Gastroesophageal sphincter (tissue), 4 donors: ENCODE results near the gene VANGL2. TPM values are rescaled to one million over a fixed set of nuclear protein-coding genes. Genes with fewer than 3 reads are reported as not detected.

Experiments used
- ATAC-seq: fragments of 150-250 bp; one replicate; pipeline ENCODE4 v1.9.1; 2016; ENCODE audit warnings: mild to moderate bottlenecking, moderate library complexity
- H3K27ac ChIP-seq, 4 donors: fragments of 200-600 bp; sonication (generic) in 3 of 4; 1 replicate in 3 of 4; 2 replicates in 1 of 4; pipeline ENCODE4 v1.5.1; 2016 to 2019
- H3K27me3 ChIP-seq: fragments of 200-600 bp; sonication (generic); one replicate; pipeline ENCODE4 v1.5.1; 2019
- H3K36me3 ChIP-seq, 2 donors: fragments of 200-600 bp; sonication (generic); one replicate each; pipeline ENCODE4 v1.5.1; 2019; ENCODE audit warnings: control low read depth in 1 of 2
- H3K4me1 ChIP-seq, 3 donors: fragments of 200-600 bp; sonication (generic); 1 replicate in 2 of 3; 2 replicates in 1 of 3; pipeline ENCODE4 v1.5.1; 2016 to 2019; ENCODE audit warnings: control low read depth in 2 of 3
- H3K4me3 ChIP-seq, 2 donors: fragments of 200-600 bp; sonication (generic); one replicate each; pipeline ENCODE4 v1.5.1; 2019; ENCODE audit warnings: mild to moderate bottlenecking in 1 of 2, moderate library complexity in 1 of 2
- H3K9me3 ChIP-seq, 3 donors: fragments of 200-600 bp; sonication (generic); one replicate each; pipeline ENCODE4 v1.5.1; 2017 to 2019; ENCODE audit warnings: control low read depth in 2 of 3
- CTCF ChIP-seq, 4 experiments: fragments of 200-600 bp in 2 of 4; fragments of 450-650 bp in 2 of 4; sonication (generic) in 1 of 4; IDR thresholded peaks; one replicate each; pipeline ENCODE4 v1.5.1; 2017 to 2019; ENCODE audit warnings: antibody characterized with exemption in 4 of 4, mild to moderate bottlenecking in 2 of 4, moderate library complexity in 2 of 4
- EP300 ChIP-seq: sonication (generic); formaldehyde crosslinking; IDR thresholded peaks from one replicate; pipeline ENCODE4 v1.6.1; 2017; ENCODE audit warnings: antibody characterized with exemption, mild to moderate bottlenecking
- POLR2A ChIP-seq, 2 donors: fragments of 450-650 bp; IDR thresholded peaks; one replicate each; pipeline ENCODE4 v1.6.1; 2017; ENCODE audit warnings: antibody characterized with exemption in 2 of 2, mild to moderate bottlenecking in 2 of 2, moderate library complexity in 1 of 2
- POLR2AphosphoS5 ChIP-seq: sonication (generic); formaldehyde crosslinking; IDR thresholded peaks from one replicate; pipeline ENCODE4 v1.6.1; 2017; ENCODE audit warnings: antibody characterized with exemption
- WGBS, 2 donors: methylation state at CpG; one replicate each; pipeline ENCODE4 v1.1.5; 2018; ENCODE audit warnings: low coverage in 1 of 2; 5-methylcytosine and 5-hydroxymethylcytosine counted together
- total RNA-seq, 4 donors: library from RNA; depleted of rRNA; stranded (reverse); fragments of >200 nt; gene quantifications; one replicate each; pipeline ENCODE4 v1.1.0, GENCODE V29; 2016

Gene VANGL2
- total RNA-seq, 4 donors from 2014 or later = 0.62 to 8.5 (median 4.3) TPM

- Histone ChIP-seq H3K27me3 (no peaks in the 10 kb centered on the region), H3K9me3 (no peaks in the 10 kb centered on the region), H3K4me3 (no peak overlapping the region), H3K27ac (no peak overlapping the region), H3K36me3 (peaks cover 0 to 73% of the 10 kb centered on the region in 2 donors), H3K4me1 (no peaks in the 10 kb centered on the region)
- 100% methylated on average over 1 of the region's 4 CpGs for whole genome bisulfite sequencing, 2 donors
- TF ChIP-seq CTCF (IDR thresholded peaks at IDR 0.05) (no peak), EP300 (no peak), POLR2AphosphoS5 (no peak), POLR2A (IDR thresholded peaks at IDR 0.05) (no peak)
- no peak for ATAC-seq
These were observed 19.4 kb downstream of the VANGL2 start for GRCh38 chr1:160419838-160420169.

GRCh38 chr1:160420881-160421842, 20.8 kb downstream of the VANGL2 start:
- H3K9me3 ChIP-seq = no peaks in the 10 kb centered on the region
- 88 to 93% methylated on average over 3 to 4 of the region's 7 CpGs for WGBS, 2 donors
- H3K27me3 ChIP-seq = no peaks in the 10 kb centered on the region
- H3K4me3 ChIP-seq = no peak overlapping the region
- H3K36me3 ChIP-seq = peaks cover 0 to 78% of the 10 kb centered on the region in 2 donors
- no peaks in the 10 kb centered on the region for H3K4me1 ChIP-seq
- H3K27ac ChIP-seq = no peak overlapping the region
- ATAC-seq = no peak
- no peak for TF ChIP-seq CTCF (IDR thresholded peaks at IDR 0.05)
- no peak for TF ChIP-seq POLR2A (IDR thresholded peaks at IDR 0.05)
- TF ChIP-seq POLR2AphosphoS5 = no peak
- TF ChIP-seq EP300 = no peak

GRCh38 chr1:160421881-160422280, 21.5 kb downstream of the VANGL2 start:
- H3K9me3 ChIP-seq = no peaks in the 10 kb centered on the region
- H3K36me3 ChIP-seq = peaks cover 0 to 81% of the 10 kb centered on the region in 2 donors
- WGBS, 2 donors = 75 to 100% methylated on average over 1 to 2 of the region's 5 CpGs
- no peak overlapping the region for H3K4me3 ChIP-seq
- H3K4me1 ChIP-seq = no peaks in the 10 kb centered on the region
- H3K27me3 ChIP-seq = no peaks in the 10 kb centered on the region
- no peak for TF ChIP-seq POLR2AphosphoS5
- TF ChIP-seq POLR2A (IDR thresholded peaks at IDR 0.05) = no peak
- no peak for TF ChIP-seq CTCF (IDR thresholded peaks at IDR 0.05)
- TF ChIP-seq EP300 = no peak
- no peak for ATAC-seq
- H3K27ac ChIP-seq = no peak overlapping the region

GRCh38 chr1:160423966-160424365, 23.6 kb downstream of the VANGL2 start:
- H3K9me3 ChIP-seq = no peaks in the 10 kb centered on the region
- ATAC-seq = no peak
- no peak overlapping the region for H3K27ac ChIP-seq
- 93% methylated on average over 5 of the region's 7 CpGs; no CpG with 5 or more reads in 1 of the 2 donors for WGBS, 2 donors
- TF ChIP-seq CTCF (IDR thresholded peaks at IDR 0.05) = no peak
- TF ChIP-seq EP300 = no peak
- TF ChIP-seq POLR2AphosphoS5 = no peak
- no peak for TF ChIP-seq POLR2A (IDR thresholded peaks at IDR 0.05)
- H3K36me3 ChIP-seq = peaks cover 0 to 70% of the 10 kb centered on the region in 2 donors
- H3K4me3 ChIP-seq = no peak overlapping the region
- no peaks in the 10 kb centered on the region for H3K4me1 ChIP-seq
- no peaks in the 10 kb centered on the region for H3K27me3 ChIP-seq

- TF ChIP-seq EP300 (no peak), POLR2A (IDR thresholded peaks at IDR 0.05) (no peak), CTCF (IDR thresholded peaks at IDR 0.05) (no peak), POLR2AphosphoS5 (no peak)
These were observed 25.5 kb downstream of the VANGL2 start for GRCh38 chr1:160425847-160426246.

More at GRCh38 chr1:160425847-160426246, 25.5 kb downstream of the VANGL2 start:
- ATAC-seq = no peak
- H3K27me3 ChIP-seq = no peaks in the 10 kb centered on the region
- no peak overlapping the region for H3K27ac ChIP-seq
- no peak overlapping the region for H3K4me3 ChIP-seq
- peaks cover 0 to 52% of the 10 kb centered on the region in 2 donors for H3K36me3 ChIP-seq
- WGBS, 2 donors = 82% methylated on average over 5 of the region's 5 CpGs; no CpG with 5 or more reads in 1 of the 2 donors
- no peaks in the 10 kb centered on the region for H3K4me1 ChIP-seq
- no peaks in the 10 kb centered on the region for H3K9me3 ChIP-seq
